ENCODE measurements around the gene ESYT3. TPM values are rescaled to one million over a fixed set of nuclear protein-coding genes. Genes with fewer than 3 reads are reported as not detected.

The ESYT3 gene
- total RNA-seq, 1 donor from 2014 or later: 6.8 TPM

DNA sequence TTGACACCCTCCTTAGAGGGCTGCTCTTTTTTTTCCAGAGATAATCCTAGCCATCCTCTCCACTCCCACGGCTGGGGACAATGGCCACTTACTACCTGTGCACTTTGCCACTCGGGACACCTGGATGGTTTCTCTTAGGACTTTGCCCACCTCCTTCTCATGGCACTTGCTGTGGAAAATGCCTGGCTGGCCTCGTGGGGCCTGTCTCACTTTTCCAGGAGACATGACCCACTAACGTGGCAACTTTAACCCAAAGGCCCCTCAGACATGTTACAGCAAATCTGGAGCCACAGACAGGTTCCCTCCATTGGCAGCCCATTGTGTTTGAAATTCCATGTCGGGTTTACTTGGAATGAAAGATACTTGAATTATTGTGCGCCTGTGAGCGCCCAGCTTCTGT lies 29.4 kb upstream of the ESYT3 start:
- Mint-ChIP-seq H3K27me3 (ENCODE audit: low read depth) (peaks cover 4% of the 10 kb centered on the region), H3K27ac (no peak overlapping the region), H3K4me3 (no peak overlapping the region), H3K4me1 (no peaks in the 10 kb centered on the region), H3K36me3 (peaks cover 21% of the 10 kb centered on the region), H3K9me3 (no peaks in the 10 kb centered on the region)
- DNase-seq (ENCODE audit: low spot score in 2 of 2, unreplicated experiment in 2 of 2): no peak
- no peak for TF ChIP-seq CTCF (IDR thresholded peaks at IDR 0.05; ENCODE audit: unreplicated experiment)

- DNase-seq (ENCODE audit: low spot score in 2 of 2, unreplicated experiment in 2 of 2): no peak
- Mint-ChIP-seq H3K27me3 (ENCODE audit: low read depth) (peaks cover 4% of the 10 kb centered on the region), H3K36me3 (peaks cover 21% of the 10 kb centered on the region), H3K4me1 (no peaks in the 10 kb centered on the region), H3K9me3 (no peaks in the 10 kb centered on the region), H3K4me3 (no peak overlapping the region), H3K27ac (no peak overlapping the region)
- TF ChIP-seq CTCF (IDR thresholded peaks at IDR 0.05; ENCODE audit: unreplicated experiment): no peak
Measured at GRCh38 chr3:138405486-138405885, 28.9 kb upstream of the ESYT3 start.

DNA sequence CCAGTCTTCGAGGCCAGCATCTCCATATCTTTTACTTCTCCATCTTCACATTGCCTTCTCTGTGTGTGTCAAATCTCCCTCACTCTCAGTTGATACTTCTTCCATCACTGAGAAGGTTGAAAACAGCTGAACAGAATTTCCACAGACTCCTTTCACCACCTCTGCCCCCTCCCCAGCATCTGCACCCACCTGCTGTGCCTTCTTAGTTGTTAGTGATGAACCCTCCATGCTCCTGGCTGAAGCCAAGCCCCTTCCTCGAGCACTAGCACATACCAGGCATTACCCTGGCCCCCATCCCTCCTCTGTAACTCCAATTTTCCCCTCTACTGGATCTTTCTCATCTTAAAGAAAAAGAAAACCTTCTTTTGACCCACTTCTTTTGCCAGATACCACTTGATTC lies 27.8 kb upstream of the ESYT3 start:
- Mint-ChIP-seq H3K27me3 (ENCODE audit: low read depth) (peaks cover 4% of the 10 kb centered on the region), H3K9me3 (no peaks in the 10 kb centered on the region), H3K4me1 (no peaks in the 10 kb centered on the region), H3K27ac (no peak overlapping the region), H3K36me3 (peaks cover 17% of the 10 kb centered on the region), H3K4me3 (no peak overlapping the region)
- TF ChIP-seq CTCF (IDR thresholded peaks at IDR 0.05; ENCODE audit: unreplicated experiment): no peak
- no peak for DNase-seq (ENCODE audit: low spot score in 2 of 2, unreplicated experiment in 2 of 2)

- no peak overlapping the region for H3K27ac Mint-ChIP-seq
- no peak for TF ChIP-seq CTCF (IDR thresholded peaks at IDR 0.05; ENCODE audit: unreplicated experiment)
- H3K9me3 Mint-ChIP-seq: no peaks in the 10 kb centered on the region
- H3K27me3 Mint-ChIP-seq (ENCODE audit: low read depth): peaks cover 4% of the 10 kb centered on the region
- no peaks in the 10 kb centered on the region for H3K4me1 Mint-ChIP-seq
- DNase-seq (ENCODE audit: low spot score in 2 of 2, unreplicated experiment in 2 of 2): no peak
- peaks cover 17% of the 10 kb centered on the region for H3K36me3 Mint-ChIP-seq
- H3K4me3 Mint-ChIP-seq: no peak overlapping the region
Measured at GRCh38 chr3:138407236-138407907, 27.0 kb upstream of the ESYT3 start.

DNA sequence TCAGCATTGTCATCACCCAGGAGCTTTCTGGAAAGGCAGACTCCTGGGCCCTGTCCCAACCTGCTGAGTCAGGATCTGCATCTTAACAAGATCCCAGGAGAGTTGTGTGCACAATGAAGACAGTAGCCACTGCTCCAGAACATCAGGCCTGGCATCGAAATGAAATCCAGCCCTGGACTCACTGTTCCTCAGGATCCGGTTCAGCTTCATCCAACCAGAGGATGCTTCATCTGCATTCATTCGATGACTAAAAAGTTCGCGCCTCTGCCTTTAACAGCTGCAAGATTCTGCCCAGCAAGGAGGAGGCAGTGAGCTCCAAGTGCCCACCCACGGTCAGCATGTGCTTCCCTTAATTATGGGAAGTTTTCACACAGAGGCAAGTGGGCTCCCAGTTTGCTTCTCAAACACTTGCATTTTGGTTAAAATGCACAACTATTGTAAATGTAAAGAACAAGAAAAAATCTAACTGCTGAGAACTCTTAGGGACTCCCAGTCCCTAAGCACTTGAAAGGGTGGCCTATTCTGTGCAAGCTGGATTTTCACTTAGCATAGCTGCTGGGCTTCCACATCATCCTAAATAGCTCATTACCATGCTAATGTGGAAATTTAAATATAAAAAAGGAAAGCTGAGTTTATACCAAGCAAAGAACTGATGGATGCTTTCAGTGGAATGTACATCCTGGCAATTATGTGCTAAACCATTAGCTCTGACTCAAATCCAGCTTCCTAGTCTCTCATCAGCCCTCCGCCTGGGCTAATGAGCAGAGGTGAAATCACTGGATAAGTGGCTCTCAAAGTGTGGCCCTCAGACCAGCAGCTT lies 25.5 kb upstream of the ESYT3 start:
- Mint-ChIP-seq H3K4me1 (no peaks in the 10 kb centered on the region), H3K4me3 (no peak overlapping the region), H3K27me3 (ENCODE audit: low read depth) (peaks cover 5% of the 10 kb centered on the region), H3K36me3 (peaks cover 11% of the 10 kb centered on the region), H3K9me3 (no peaks in the 10 kb centered on the region), H3K27ac (no peak overlapping the region)
- TF ChIP-seq CTCF (IDR thresholded peaks at IDR 0.05; ENCODE audit: unreplicated experiment): no peak
- no peak for DNase-seq (ENCODE audit: low spot score in 2 of 2, unreplicated experiment in 2 of 2)

Data from mesothelial cell of epicardium (in vitro differentiated cells).